HG03039 (cell line): Measurements from ENCODE around the gene NINJ1.
A peak's percentile ranks its signal among the peaks of the same experiment; 100 is the strongest.
"Not testable (repeated sequence)": the region's sequence is repeated elsewhere in the genome, so short reads cannot be mapped to it uniquely, and the experiment has no call there.

ENCODE experiments used
- ATAC-seq: cut with Tn5 transposase; IDR thresholded peaks from one replicate; pipeline ENCODE4 v1.9.1; 2021; ENCODE audit warnings: mild to moderate bottlenecking, moderate library complexity; ENCODE audit not compliant: unreplicated experiment

Gene NINJ1

DNA sequence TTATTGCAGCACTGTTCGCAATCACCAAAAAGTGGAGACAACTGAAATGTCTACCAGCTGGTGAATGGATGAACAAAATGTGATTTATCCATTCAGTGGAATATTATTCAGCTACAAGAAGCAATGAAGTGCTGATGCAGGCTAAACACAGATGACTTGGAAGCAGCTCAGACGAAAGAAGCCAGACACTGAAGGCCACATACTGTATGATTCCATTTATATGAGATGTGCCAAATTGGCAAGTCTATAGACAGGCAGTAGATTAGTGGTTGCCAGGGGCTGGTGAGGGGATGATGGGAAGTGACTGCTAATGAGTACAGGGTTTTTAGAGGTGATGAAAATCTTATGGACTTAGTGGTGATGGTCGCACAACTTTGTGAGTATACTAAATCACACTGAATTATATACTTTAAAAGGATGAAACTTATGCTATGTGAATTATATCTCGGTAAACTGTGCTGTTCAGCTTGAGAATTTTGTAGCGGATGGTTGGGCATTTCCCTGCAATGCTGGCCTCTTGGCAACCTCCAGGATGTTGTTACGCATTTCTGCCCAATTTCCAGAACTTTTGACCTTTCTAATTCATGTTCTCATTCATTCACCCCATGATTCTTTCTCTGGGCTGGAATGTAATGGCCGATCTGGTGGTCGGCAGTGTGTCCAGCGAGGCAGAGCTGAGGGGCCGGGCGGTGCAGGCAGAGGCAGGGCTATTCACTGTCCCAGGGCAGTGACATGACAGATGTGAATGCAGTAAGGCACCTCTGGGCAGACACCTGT, 27.9 kb upstream of the NINJ1 start:
- no peak for ATAC-seq

DNA sequence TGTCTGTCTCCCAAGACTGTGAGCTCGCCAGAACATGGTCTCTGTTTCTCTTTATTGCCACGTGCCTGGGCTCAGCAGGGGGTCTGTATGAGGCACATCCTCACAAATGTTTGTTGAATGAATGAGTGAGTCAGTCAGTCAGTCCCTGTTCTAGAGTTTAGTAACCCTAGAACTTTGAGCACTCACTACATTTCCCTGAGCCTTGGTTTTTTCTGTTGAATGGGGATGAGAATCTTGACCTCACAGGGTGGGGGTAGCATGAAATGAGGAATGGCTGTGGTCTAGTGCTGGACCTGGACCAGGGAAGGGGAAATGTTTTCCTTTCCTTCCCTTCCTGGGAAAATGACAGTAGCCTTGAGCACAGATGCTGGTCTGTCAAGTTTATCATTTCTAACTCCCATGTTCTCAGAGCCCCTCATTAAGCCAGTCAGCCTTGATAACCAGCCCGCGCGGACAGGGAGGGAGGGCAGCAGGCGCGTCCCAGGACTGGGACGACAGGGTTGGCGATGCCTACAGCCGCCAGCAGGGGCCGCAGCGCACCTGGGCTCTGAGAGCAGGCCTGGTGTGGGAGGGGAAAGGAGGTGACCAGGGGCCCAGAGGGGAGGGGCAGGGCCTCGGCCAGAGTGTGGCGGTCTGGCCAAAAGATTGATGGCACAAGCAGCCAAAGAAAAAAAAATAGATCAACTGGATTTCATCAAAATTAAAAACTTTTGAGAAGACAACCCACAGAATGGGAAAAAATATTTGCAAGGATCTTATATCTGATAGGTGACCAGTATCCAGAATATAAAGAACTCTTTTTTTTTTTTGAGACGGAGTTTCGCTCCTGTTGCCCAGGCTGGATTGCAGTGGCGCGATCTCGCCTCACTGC, 25.8 kb upstream of the NINJ1 start:
- peak; percentile 80 for ATAC-seq

DNA sequence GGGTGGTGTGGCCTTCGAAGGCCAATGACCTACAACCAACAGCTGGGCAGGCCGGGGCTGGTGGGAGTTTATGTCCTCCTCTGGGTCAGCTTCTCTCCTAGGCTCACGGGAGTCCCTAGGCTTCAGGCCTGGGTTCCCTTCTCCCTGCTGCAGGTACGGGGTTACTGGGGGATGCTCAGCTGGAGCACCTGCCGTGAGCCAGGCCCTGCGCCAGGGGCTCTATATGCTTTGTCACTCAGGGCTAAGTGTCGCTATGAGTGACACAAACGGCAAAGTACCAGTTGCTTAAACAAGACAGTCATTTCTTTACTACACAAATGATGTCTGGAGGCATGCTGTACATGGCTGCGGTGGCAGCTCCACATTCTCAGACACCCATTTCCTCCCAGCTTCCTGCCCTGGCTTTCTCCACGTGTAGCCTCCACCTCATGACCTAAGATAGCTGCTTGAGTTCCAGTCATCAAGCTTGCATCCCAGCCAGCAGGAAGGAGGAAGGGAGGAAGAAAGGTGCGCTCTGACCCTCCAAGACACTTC, 22.5 kb upstream of the NINJ1 start:
- no peak for ATAC-seq

DNA sequence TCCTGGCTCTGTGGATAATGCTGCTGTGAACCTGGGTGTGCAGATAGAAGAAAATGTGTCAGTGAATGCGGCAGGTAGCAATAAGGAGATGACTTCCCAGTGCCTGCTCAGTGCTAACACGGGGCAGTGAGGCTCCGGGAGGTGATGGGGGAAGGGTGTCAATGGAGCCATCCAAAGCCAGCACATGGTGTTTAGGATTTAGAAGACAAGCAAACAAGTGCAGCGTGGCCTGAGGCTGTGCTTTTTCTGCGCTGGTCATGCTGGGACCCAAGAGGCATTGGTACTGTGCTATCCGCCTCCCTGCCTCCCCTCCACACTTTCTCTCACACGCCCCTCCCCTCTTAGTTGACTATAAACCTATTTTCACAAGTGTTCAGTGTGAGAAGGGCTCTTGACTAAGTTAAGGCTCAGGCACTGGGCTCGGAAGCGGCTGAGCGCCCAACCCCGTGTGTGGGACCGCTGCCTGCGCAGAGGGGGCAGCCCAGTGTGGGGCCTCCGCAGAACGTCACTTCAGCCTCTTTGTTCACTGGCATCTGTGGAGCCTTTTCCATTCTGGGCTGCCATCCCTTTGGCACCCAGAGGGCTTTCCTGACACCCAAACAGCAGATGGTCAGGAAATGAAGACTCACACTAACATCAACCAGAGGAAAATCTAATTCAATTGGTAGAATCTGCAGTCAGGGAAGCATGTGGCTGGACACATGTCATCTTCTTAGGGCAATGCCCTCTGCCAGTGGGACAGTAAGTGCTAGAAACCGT, 21.8 kb upstream of the NINJ1 start:
- ATAC-seq: no peak

DNA sequence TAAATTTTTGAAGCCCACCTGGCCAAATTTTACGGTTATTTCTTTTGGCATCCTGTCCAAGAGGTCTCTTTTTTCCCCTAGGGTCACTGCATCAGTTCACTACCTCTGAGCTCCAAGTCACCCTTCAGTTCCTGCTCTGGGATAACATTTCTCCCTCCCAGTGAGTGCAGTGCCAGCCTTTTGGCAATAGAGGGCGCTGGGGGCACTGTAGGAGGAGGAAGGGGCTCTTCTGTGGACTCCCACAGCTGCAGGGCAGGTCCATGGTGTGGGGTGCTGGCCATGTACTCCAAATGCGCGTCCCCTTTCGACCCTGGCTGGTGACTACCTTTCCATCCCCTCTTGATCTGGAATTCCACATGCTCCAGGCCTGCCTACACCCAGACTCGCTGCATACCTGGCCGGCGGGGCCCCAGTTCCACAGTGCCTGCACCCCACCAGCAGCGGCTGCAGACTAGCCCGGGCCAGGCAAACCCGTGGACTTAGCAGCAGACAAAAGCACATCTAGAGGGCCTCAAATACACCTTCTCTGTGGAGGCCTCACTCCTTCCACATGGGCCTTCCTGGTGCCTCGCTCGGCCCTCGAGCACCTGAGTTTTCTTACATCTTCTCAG, 20.3 kb upstream of the NINJ1 start:
- no peak for ATAC-seq

DNA sequence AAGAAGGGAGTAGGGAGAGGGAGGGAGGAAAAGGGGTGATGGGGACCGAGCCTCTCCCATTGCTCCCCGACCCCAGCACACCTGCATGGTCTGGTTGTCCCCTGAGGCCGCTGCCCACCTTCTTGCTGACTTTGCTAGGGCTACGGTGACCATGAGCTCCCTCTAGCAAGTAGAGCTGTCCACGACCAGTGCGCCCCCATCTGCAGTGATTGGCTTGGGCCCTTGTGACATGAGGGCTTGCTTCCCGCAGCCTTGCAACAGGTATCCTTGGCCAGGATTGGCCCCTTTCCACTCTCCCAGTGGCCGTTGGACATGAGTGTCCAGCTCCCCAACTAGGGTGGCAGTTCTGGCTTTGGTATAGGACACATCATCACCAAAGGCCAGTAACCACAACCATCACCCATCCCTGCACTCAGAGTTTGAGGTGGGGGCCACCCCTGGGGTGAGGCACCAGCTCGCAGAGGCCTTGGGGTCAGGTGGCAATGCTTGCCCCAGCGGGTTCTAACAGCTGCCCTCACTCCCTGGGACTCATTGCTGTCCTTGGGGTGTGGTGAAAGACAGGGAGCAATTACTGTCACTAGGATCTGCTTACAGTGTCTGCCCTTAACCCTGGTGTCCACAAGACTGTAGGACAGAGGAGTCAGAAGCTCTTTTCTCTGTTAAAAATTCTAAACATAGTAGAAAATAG, 17.2 kb upstream of the NINJ1 start:
- no peak for ATAC-seq

DNA sequence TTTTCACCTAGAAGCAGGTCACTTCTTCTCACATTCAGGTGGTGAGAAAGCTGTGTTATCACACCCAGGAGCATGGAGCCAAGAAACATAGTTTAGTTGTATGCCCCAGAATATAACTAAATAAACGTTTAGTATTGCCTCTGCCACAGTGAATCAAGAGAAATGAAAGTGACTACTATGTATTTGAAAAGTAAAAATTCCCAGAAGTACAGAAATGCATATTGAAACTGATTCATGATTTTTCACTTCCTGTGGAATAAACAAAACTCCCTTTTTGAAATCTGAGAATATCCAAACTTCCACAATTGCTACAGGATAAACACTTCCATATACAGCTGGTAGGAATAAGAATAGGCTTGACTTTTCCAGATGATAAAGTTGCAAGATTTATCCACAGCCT, 15.3 kb upstream of the NINJ1 start:
- ATAC-seq: no peak

DNA sequence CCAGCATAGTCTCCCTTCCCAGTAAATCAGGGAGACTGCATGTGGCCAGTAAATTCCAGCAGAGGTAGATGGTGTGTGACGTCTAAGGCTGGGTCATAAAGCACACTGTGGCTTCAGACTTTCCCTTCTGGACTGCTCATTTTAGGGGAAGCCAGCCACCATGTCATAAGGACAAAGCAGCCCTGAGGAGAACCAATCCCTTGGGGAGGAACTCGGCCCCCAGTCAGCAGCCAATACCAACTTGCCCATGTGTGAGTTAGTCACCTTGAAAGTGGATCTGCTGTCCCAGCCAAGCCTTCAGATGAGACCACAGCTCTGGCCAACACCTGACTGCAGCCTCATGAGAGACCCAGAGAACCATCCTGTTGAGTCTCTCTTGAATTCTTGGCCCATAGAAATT, 14.7 kb upstream of the NINJ1 start:
- no peak for ATAC-seq

DNA sequence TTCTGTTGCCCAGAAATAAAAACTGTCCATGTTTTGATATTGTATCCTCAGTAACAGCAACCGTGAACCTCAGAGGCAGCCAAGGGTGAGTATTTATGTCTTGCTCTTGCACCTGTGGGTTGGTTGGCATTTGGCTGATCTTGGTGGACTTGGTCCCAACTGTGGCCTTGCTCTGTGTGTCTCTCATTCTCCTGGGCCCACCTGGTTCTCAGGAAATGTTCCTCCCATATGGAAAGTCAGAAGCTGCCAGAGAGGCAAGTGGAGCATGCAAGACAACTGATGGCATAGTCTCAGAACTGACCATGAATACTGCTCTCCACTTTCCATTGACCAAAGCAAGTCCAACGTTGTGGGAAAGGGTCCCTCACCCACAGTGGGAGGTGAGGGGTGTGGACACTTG, 13.6 kb upstream of the NINJ1 start:
- no peak for ATAC-seq

DNA sequence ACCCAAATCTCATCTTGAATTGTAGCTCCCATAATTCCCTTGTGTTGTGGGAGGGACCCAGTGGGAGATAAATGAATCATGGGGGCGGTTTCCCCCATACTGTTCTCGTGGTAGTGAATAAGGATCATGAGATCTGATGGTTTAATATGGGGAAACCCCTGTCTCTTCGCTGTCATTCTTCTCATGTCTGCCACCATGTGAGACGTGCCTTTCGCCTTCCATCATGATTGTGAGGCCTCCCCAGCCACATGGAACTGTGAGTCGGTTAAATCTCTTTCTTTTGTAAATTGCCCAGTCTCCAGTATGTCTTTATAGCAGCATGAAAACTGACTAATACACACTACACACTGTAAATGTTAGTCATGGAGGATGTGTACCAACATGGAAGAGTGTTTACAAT, 12.6 kb upstream of the NINJ1 start:
- not testable (repeated sequence) for ATAC-seq

DNA sequence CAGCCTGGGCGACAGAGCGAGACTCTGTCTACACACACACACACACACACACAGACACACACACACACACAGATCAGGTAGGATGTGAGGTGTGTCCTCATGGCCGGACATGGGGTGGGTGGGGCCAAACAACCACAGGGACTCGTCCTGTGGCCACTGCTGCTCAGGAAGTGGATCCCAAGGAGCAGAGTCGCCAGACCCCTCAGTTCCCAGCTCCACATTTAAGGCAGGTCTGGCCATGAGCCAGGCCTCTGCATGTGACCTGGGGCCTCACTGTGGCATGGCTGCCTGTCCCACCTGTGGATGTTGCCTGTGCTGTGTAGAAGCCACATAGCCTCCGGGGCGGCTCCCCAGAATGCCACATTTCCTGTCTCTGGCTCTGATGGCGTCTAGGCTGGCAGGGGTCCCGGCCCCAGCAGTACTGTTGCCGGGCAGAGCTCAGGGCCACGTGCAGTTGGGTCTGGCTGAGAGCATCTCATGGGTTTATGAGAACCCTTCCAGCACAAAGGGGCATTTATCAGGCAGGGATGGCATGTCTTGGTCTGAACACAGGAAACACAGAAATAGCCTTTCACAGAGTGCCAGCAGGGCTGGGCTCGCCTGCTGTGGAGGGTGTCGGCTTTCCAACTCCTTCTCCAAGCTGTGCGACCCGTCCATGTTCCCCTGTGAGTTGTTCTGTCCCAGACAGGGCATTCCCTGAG, 9.9 kb upstream of the NINJ1 start:
- ATAC-seq: no peak

DNA sequence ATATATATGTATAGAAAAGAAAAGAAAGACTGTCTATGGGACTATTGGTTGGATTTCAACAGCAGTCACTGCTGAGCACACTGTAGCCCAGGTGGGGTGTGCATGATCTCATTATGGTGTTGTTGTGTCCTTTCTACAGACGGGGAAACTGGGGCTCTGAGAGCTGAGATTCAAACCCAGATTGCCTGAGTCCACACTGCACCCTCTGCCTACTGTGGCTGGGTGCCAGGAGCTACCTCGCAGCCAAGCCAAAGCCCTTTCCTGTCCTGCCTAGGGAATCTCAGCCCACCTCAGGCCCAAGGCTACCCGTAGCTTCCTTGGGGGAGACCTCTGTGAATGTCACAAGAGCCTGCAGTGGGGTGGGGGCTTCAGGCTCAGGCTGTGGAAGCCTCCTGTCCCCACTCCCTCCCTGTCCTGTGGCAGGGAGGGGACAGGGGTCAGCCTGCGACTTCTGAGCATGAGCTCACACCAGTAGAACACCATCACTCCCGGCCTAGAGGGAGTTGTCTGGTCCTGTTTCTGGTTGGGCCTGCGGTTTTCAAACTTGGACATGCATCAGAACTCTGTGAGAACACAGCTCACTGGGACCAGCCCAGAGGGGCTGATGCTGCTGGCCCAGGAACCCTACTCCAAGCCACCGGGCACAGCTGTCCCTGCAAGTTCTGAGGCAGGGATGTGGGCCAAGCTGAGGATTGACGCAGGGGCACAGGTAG, 7.9 kb upstream of the NINJ1 start:
- ATAC-seq: no peak

DNA sequence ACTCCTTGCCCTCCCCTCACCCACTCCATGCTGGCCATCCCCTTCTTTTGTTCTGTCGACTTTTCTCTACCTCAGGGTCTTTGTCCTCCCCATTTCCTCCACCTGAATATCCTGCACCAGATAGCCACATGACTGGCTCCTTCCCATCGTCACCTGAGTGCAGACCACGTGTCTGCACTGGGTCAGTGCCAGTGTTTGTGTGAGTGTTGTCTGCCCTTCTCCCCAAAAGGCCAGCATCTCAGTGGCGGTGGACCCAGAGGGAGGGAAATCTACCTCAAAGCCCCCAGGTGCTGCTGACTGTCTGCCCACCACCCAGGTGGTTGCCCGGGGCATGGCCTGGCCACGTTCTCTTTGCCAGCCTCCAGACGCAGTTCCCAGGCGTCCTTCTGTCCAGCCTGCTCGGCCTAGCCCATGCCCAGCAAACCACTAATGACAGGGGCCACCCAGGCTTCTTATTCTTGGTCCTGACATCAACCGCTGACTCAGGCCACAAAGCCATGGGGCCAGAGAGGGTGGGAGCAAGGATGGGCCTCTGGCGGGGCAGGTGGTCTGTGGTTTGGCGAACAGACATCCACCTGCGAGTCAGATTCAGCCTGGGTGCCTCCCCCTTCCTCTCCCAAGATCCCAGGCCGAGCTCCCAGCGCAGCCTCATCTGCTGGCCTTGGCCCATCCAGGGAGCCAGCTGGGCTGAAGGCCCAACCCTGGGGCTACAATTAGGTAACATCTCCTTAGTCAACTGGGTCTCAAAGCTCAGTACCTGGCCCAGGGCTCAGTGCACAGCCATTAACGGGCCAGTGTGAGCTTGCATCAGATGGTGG, 5.5 kb upstream of the NINJ1 start:
- ATAC-seq: no peak

DNA sequence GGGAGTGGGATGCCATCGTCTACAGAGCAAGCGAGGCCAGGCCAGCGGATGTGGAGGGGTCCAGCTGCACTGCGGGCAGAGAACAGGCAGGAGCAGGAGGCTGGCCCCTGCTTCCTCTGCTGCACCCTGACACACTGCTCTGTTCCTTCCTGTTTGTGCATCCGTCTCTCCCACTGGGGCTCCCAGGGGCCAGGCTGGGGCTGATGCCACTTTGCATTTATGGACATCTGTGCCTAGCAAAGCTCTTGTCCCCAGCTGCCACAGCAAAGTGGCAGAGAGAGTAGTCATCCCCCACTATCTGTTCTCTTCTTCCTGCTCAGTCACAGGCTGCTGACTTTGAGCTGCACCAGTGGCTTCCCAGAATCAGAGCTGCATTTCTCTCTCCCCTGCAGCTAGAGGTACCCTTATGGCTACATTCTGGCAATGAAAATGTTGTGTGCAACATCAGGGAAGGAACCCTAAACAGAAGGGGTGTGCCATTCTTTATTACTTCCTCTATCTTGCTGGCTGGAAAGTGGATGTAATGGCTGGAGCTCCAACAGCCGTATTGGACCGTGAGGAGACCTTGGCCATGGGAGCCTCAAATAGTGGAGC, 4.2 kb upstream of the NINJ1 start:
- no peak for ATAC-seq

DNA sequence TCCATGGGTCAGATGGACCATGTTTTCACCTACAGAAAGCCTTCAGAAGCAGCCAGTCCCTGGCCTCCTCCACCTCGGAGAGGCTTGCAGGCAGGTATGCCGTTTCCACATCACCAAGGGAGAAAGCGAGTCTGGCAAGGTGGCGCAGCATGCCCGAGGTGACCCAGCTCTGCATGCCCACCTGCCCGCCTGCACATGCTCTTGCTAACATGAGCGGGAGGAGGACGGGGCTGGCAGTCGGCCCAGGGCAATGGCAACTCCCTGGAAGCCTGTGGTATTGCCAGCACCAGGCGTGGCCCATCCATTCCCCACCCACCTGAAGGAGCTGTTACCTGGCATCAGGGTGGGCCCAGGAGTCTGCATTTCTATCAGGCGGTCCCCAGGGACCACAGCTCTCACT, 3.3 kb upstream of the NINJ1 start:
- no peak for ATAC-seq

DNA sequence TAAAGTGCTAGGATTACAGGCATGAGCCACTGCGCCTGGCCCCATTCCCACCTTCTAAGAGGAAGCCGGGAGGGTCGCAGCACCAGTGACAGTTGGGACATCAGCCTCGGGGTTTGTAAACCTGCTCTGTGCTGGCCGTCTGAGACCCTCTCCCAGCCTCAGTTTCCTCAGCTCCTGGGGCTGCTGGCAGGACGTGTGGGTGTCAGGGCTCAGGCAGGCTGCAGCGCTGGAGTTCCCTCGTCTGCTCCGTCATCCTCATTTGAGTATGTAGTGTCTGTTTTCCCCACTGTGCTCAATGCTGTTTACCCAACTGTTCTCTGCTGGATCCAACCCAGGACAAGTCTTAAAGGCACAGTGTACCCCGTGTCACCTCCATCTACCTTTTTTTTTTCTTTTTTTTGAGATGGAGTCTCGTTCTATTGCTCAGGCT, 2.0 kb upstream of the NINJ1 start:
- no peak for ATAC-seq

DNA sequence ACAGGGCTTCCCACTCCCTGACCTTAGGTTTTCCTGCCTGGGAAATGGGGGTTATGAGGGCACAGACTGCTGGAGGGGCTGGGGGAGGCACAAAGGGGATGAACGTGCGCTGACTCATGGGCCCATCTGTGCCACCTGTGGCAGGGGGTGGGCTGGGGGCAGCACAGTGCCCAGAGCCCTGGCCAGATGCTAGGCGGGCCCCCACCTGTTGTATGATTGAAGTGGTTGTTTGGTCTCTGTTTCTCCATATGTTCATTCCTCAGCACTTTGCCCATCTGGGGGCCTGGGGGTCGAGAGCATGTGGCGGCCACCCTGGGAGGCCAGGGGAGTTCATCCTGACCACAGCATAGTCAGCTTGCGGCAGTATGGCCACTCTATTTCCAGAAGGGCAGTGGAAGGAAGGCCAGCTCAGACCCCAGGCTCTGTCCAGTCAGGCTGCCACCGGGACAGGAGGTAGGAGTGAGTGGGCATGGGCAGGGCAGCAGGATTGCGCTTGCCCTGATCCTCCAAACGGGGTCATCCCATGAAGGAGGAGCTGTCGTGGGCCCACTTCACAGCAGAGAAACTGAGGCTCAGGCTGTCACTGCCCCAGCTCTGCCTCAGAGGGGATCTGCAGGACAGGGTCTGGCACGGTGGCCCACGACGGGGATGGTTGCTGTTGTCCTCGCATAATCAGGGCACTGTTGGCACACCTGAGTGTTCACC, 841 bp upstream of the NINJ1 start:
- no peak for ATAC-seq
